GM19351 (cell line): ENCODE results near the gene COL5A1.
"Not testable (repeated sequence)": the region's sequence is repeated elsewhere in the genome, so short reads cannot be mapped to it uniquely, and the experiment has no call there.

Experiments used
- ATAC-seq: cut with Tn5 transposase; IDR thresholded peaks from one replicate; pipeline ENCODE4 v1.9.1; 2021; ENCODE audit warnings: mild to moderate bottlenecking, moderate library complexity; ENCODE audit not compliant: unreplicated experiment

COL5A1 gene

DNA sequence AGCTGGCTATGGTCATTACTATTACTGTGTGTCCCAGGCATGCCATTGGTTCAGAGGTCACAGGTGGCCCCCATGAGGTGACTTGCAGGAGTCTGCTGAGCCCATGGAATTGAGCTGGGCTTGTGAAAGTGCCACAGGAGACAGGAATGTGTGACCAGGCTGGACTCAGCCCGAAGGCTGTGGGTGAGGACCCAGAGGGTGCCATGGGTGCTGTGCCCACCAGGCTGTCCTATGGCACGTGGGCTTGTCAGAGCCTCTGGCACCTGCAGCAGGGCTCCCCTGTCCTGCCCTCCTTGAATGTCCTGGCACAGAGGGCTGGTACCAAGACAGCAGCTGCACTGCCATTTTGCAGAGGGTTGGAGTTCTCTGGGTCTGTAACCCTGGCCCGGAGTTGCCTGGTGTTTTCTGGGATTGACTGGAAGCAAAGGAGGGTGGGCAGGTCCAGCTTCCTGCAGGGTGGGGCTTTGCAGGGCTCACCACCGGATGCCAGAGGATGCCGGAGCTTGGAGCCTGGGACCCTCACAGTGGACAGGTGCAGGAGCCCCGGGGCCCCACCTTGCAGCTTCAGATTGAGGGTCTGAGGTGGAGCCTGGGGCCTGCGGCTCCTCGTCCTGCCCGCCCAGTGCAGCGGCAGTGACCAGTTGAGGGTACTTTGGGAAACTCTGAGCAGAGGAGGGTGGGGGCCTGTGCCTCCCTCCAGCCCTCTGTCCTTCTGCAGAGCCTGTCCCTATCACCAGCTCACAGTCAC lies 14.2 kb downstream of the COL5A1 start:
- ATAC-seq: no peak

DNA sequence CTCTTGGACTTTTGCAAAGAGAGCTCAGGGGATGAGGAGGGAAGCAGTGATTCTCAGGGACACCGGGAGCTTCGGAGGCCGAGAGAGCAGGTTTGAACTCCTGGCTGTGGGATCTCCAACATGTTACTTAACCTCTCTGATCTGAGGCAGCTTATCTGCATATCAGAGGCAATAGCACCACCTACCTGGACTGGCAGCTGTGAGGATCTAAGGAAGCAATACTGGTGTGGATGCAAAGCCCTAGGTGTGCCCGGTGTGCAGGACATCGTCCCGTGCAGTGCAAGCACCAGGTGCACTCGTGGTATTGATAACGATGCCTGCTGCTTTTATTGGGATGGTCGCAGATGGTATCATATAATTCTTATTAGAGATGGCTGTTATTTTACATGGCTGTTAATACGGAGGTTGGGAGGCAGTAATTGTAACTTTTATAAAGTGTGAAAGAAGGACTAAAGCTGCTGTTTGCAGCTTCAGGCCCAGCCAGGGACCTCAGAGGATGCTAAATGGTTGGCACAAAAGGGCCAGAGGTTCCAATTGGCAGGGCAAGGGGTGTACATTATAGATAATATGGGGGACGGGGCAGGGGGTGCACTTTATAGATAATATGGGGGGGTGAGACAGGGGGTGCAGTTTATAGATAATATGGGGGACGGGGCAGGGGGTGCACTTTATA lies 14.9 kb downstream of the COL5A1 start:
- no peak for ATAC-seq

DNA sequence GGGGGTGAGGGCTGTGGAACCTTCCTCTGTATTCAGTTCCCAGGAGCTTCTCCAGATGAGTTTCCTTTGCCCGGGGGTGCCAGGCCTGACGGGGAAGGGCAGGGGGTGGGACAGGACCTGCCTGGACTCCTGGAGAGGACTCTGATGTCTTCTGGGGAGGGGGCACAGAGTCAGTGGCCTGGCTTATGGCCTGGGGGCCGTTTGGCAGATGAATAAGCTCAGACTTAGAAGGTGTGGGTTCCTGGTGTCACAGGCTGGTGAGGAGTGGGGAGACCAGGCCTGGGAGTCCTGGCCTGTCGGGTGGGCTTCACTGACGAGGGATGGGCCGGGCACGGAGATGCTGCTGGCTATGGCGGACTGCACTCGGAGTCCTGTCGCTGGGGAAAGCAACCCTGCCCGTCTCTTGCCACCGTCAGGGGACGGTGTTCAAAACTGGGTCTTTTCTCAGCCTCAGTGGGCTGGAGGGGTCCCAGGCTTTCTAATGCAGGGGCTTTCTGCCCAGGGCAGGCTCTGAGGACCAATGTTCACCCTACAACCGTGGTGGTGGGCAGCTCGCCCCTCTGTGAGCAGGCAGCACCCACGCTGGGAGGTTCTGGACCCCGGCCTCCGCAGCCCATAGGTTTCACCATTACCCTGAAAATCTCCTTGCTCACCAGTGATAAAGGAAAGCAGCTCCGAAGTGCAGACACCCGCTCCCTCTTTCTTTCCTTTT lies 16.2 kb downstream of the COL5A1 start:
- no peak for ATAC-seq

DNA sequence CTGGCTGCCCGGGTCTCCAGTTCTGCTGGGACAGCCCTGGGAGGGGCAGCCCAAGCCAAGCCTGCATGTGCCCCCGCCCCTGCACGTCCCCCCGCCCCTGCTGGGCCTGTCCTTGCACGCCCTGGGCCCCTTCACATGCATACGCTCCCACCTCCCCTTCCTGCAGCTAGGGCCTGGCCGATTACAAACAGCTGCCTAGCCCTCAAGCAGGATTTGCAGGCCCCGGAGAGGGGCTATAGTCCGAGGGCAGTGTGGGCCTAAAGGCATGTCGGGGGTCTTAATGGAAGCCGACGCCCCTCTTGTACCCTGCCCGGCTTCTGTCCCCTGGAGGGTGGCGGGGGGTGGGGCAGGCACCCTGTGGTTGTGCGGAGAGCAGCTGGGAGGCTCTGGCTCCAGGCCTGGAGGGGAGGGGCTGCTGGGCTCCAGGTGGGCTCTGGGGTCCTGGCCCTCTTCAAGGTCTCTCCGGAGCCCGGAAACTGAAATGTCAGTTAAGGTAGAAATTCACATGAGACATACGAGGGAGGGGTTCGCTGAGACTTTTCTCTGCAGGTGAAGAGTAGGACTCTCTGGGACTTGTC lies 16.9 kb downstream of the COL5A1 start:
- ATAC-seq: no peak

DNA sequence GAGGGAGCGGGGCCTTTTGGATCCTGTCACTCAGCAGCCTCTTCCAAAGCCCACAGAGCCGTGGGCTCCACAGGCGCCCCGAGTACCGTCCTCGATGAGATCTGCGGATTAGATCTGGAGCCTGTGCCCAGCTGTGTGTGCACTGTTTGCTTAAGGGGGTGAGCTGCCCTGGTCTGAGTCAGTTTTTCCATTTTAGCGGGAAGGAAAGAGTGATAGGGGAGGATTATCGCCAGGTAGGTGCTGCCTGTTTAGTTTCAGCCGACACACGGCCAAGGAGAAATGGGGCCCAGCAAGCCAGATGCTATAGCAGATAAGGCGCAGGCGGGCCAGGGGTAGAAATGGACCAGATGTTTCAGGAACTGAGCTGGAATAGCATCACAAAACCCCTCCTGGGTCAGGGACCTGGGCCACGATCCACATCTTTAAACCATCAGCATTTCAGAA lies 18.1 kb downstream of the COL5A1 start:
- ATAC-seq: no peak

DNA sequence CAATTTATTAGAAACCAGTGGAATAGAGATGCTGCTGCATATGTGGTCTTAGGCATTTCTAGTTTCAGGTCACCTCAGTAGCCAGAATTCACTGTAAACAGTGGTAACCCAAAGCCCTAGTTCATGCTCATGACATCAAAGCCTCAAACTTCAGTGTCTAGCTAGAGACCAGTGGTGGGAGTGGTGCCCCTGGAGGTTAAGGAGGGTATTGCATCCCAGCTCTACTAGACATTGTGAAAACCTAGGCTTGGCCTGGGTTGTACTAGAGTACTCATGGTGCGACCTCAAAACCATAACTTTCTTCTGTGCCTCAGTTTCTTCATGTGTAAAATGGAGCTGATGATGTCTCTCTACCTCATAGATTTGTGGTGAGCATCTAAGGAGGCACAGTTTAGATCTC lies 18.8 kb downstream of the COL5A1 start:
- ATAC-seq: no peak

DNA sequence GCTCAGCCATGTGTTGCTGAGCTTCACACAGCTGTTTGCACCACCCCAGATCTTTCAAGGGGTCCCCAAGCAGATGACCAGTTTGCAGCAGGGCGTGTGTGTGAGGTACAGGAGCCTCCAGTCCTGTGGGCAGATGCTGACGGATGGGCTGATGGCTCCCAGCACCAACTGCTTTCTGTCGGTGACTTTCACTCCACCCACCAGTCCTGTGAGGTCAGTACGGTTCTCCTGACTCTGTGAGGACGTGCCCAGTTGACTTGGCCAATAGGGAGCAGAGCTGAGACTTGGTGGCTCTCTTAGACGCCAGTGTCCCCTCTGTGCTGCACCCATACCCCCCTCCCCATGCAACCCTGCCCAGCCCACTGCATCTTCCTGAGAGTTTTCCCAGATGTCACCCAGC lies 19.7 kb downstream of the COL5A1 start:
- no peak for ATAC-seq

DNA sequence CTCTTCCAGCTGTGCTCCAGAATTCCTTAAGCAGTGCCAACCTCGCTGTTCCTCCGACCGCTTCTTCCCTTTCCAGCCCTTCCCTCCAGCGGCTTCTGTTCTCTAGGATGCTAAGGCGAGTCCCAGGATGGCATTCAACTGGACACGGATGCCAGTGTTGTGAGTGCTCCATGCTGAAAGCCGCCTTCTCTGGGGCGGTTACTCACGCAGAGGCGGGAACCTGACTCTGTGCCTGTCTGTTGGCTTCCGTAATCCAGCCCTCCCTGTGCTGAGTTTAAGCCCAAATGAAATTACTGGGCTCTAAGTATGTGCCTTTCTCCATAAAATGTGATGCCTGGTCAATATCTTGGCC lies 20.2 kb downstream of the COL5A1 start:
- ATAC-seq: no peak

DNA sequence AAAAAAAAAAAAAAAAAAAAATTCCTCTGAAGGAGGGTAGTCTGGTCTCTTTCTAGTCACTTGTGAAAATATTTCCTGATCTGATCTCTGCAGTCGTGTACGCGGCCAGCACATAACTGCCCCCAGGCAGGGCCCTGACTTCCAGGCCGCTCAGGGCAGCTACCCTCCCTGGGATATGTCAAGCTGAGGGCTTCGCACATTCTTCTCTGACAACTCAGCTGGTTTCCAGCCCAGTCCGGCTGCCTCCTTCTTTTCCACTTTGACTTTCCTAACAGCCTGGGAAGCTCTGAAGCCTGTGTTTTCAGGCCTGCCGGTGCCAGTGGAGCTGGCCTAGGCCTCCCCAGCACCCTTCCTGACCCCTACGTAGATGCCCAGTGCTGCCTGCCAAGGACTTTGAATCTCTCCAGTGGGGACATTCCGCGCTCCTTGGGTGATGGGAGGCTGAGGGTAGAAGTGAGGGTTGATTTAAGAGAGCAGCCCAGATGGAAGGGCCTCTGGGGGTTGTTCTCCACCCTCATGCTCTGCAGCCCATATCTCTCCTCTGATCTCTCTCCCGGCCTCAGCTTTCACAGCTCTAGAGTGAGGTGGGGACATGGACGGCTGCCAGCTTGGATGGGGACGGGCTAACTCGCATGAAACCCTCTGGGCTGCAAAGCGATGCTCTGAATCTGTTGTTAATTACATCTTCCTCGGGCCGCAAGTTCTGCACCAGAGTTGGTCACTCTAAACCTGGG lies 20.7 kb downstream of the COL5A1 start:
- ATAC-seq: no peak

DNA sequence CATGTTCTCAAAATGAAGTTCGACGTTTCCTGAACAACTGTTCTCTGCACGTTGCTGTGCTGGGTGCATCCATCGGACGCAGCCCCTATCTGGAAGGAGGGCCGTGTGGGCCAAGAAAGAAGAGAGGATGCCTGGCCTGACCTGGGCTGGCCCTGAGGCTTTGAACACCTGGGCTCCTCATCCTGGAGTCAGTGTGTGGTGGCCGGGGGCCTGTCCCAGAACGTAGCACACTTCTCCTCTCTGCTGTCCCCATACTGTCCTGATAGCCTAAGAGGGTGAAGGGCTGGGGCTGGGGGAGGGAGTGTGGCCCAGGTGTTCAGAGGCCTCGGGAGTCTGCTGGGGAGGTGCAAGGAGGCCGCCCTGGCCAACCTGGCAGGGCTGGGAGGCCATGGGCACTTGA lies 21.5 kb downstream of the COL5A1 start:
- no peak for ATAC-seq

DNA sequence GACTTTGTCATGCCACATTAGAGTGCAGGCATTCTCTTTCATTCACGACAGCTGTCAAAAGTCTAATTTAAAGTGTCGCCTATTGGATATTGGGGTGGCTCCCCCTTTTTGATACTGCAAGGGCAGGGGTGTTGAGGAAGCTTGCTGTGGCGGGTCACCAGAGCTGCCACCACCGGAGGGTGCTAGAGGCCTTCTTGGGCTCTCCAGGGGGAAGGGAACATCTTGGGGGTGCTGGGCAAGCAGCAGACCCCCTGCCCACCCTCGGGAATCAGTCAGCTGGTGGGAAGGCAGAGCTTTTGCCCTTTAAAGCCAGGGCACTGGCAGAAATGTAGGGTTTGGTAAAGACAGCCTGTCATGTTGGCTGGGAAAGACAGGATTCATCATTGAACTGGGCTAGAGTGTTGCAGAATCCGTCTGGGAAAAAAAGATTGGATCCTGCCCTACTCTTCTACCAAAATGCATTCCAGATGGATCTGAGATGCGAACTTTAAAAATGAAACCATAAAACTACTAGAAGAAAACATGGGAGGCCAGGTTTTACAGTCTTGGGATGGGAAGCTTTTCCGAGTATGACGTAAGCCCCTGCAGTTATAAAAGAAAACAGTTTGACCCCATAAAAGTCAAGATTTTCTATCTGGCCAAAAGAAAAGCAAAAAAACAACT lies 22.3 kb downstream of the COL5A1 start:
- ATAC-seq: no peak

DNA sequence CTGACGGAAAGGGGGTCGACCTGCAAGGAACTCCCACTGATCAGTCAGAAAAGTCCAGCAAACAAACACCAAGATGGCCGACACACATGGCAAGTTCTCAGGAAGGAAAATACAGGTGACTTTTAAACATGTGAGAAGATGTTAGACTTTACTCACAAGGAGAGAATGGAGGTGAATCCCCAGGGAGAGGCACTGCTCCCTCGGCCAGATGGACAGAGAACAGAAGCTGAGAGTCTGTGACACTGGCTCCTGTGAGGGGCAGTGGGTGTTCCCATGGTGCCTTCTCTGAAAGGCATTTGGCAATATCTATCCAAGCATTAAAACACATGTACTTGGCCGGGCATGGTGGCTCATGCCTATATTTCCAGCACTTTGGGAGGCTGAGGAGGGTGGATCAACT lies 22.8 kb downstream of the COL5A1 start:
- no peak for ATAC-seq

DNA sequence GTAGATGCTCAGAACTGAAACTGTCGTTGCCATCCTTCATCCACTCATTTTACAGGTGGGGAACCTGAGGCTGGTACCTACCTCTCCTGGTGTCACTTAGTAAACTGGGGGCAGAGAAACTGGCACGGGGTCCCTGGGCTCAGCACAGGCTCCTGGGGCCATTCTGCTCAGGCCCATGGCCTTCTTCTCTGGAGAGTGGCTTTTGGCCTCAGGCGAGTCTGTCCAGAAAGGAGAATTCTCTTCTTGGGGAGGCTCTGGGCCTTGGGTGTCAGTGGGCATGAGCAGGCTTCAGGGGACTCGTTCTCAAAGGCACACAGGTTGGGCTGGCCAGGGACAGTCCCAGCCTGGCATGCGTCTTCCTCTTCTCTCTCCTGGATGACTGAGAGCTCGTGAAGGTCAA lies 24.6 kb downstream of the COL5A1 start:
- ATAC-seq: no peak

DNA sequence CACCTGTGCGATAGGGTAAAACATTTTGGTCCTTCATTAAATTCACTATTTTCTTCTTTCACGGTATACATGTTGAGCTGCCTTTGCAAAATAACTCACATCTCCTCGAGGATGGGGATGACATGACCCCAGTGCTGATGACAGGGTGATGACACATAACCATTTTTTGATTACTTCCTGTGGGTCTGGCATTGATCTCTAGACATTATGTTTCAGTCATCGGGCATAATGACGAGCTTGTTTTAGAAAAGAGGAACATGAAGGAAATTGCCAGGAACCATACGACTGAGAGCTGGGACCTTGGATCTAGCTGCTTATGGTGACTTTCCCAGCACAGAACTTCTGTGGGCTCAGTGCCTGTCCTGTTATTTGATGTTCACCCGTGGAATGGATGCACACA lies 25.2 kb downstream of the COL5A1 start:
- ATAC-seq: no peak

DNA sequence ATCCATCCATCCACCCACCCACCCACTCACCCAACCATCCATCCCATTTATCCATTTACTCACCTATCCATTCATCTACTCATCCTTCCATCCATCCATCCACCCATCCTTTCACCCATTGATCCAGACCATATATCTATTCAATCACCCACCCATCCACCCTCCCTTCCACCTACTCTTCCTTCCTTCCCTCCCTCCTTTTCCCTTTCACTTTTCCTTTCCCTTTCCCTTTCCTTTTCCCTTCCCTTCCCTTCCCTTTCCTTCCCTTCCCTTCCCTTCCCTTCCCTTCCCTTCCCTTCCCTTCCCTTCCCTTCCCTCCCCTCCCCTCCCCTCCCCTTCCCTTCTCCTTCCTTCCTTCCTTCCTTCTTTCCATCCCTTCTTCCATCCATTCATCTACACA lies 27.4 kb downstream of the COL5A1 start:
- ATAC-seq: not testable (repeated sequence)

DNA sequence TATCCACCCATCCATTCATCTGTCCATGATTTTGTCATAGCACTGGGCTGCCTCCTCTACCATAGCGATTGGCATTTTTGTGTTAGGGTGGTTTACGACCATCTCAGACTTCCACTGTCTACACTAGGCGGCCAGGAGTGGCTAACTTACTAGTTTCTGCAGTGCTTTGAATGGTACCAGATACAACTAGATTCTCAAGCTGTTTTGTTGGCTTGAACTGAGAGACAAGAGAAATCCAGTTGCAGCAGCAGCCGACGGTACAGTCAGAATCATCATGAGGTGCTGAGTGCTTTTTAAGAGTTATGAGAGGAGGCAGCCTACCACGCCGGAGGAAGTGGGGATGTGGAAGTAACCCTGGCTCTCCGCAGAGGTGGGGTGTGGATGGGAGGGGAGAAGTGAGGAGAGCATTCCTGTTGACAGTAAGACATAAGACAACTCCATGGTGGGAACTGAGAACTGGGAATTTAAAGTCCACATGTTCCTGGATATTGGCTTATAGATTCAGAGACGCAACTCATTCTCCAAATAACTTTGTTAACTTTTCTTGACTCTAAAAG lies 27.9 kb downstream of the COL5A1 start:
- ATAC-seq: no peak

DNA sequence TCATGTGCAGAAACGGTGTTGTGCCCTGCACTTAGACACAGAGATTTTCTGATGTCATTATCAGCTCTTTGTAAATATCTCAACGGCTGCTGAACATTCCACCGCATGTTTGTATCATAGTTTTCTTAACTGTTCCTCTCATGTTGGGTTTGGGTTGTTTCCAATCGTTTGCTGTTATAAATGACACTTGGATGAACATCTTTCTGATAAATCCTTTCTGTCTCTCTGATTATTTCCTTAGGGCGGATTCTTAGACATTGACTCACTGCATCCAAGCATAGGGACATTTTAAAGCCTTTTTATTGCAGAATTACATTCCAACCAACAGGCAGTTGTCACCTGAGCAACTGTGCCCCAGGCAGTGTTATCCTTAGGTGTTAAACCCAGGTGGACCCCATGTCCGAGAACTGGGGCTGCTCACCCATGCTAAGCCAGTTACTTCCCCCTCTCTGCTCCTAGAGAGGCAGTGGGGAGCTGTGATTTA lies 28.5 kb downstream of the COL5A1 start:
- ATAC-seq: no peak

DNA sequence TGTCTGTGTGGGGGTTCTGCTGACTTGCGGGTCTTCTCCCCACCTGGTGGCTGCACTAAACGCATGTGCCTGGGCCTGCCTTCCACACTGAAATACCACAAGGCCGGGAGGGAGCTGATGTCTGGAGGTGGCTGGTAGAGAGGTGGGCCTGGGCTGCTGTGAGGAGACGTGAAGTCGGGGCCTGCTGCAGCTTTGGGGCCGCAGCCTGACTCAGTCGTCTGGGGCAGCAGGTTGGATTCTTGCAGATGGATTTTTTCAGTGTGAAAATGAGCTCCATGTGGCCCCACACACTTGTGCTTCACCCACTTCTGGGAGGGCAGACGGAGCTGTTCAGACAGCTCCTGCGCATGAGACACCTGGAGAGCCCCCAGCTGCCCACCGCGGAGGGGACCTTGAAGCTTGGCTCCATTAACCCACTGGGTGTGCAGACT lies 29.3 kb downstream of the COL5A1 start:
- no peak for ATAC-seq

DNA sequence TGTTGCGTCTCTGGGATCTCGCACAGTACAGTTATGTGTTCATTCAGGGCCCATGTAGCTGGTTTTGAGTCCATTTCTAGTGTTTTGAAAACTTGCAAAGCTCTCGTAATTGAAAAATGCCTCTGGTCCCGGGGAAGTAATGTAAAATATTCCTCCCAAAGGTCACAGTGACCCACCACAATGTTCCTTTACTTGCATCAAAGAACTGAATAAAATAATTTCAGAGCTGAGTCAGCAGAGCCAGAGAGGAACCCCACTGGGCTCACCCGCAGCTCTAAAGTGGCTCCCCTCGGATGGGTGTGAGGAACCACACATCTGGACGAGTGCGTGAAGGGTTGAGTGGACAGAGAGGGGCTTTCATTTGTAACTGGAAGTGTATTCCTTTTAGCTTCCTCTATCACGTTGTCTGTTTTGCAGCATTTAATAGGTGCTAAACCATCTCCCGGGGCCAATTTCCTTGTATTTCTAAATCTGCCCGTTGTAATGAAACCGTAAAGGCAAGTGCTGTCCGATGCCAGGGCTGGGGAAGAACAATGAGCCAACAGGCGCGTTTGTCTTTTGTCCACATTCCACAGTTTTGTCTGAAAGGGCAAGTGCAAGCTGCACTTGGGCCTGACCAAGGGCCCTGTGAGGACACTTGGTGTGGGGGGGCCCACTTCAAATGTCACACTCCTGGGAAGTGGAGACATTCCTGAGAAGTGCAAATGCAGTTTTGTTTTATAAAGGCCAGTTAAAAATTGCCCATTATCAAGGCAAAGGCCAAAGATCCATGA lies 29.9 kb downstream of the COL5A1 start:
- no peak for ATAC-seq
